Neural cell (in vitro differentiated cells): ENCODE results near the gene PRDM15. TPM values are rescaled to one million over a fixed set of nuclear protein-coding genes. Genes with fewer than 3 reads are reported as not detected.

Experiments
- H2AFZ ChIP-seq: fragments of 200-600, 300-800 bp; sonication (generic), shearing (Covaris generic); 2 replicates; pipeline ENCODE4 v1.6.0; 2014; ENCODE audit warnings: low read depth, mild to moderate bottlenecking, antibody characterized with exemption, low read length, moderate library complexity
- H3F3A ChIP-seq: fragments of 200-600 bp; shearing (Covaris generic); 2 replicates; pipeline ENCODE4 v1.6.1; 2016; ENCODE audit warnings: mild to moderate bottlenecking, moderate library complexity, mixed read lengths, antibody characterized with exemption, low read length; ENCODE audit not compliant: insufficient read depth, poor library complexity, severe bottlenecking
- H3K27ac ChIP-seq: fragments of 200-600, 300-800 bp; sonication (generic), shearing (Covaris generic); 2 replicates; pipeline ENCODE4 v1.5.1; 2014; ENCODE audit warnings: mild to moderate bottlenecking, low read length, moderate library complexity
- H3K27me3 ChIP-seq: fragments of 300-800, 200-600 bp; sonication (generic), shearing (Covaris generic); 2 replicates; pipeline ENCODE4 v1.6.0; 2014; ENCODE audit warnings: mild to moderate bottlenecking, low read depth, low read length, moderate library complexity; ENCODE audit not compliant: insufficient read depth
- H3K36me3 ChIP-seq: fragments of 300-800, 200-600 bp; sonication (generic), shearing (Covaris generic); 2 replicates; pipeline ENCODE4 v1.5.1; 2014; ENCODE audit warnings: mild to moderate bottlenecking, antibody characterized with exemption, low read length, moderate library complexity; ENCODE audit not compliant: insufficient read depth
- H3K4me2 ChIP-seq: fragments of 300-800, 200-600 bp; sonication (generic), shearing (Covaris generic); 2 replicates; pipeline ENCODE4 v1.6.0; 2014; ENCODE audit warnings: mild to moderate bottlenecking, low read length
- H3K4me3 ChIP-seq: fragments of 300-800, 200-600 bp; sonication (generic), shearing (Covaris generic); 2 replicates; pipeline ENCODE4 v1.5.1; 2014; ENCODE audit warnings: mild to moderate bottlenecking, low read length, moderate library complexity
- H3K79me2 ChIP-seq: fragments of 200-600 bp; shearing (Covaris generic); replicated peaks from 2 replicates; pipeline ENCODE4 v1.6.0; 2014; ENCODE audit warnings: mild to moderate bottlenecking, low read length, moderate library complexity; ENCODE audit not compliant: insufficient read depth
- H3K9ac ChIP-seq: fragments of 300-800, 200-600 bp; sonication (generic), shearing (Covaris generic); 2 replicates; pipeline ENCODE4 v1.6.1; 2016; ENCODE audit warnings: mild to moderate bottlenecking, low read length, mixed read lengths
- H3K9me2 ChIP-seq: fragments of 200-600 bp; shearing (Covaris generic); 2 replicates; pipeline ENCODE4 v1.6.1; 2016; ENCODE audit warnings: mild to moderate bottlenecking, low read length, mixed read lengths; ENCODE audit not compliant: insufficient read depth
- H3K9me3 ChIP-seq: fragments of 200-600, 300-800 bp; sonication (generic), shearing (Covaris generic); 2 replicates; pipeline ENCODE4 v1.6.1; 2016; ENCODE audit warnings: mild to moderate bottlenecking, mixed run types, low read length, moderate library complexity, mixed read lengths
- H4K20me1 ChIP-seq: fragments of 200-600 bp; shearing (Covaris generic); 2 replicates; pipeline ENCODE4 v1.6.1; 2016; ENCODE audit warnings: mild to moderate bottlenecking, mixed run types; ENCODE audit not compliant: insufficient read depth
- CTCF ChIP-seq: fragments of 450-650 bp; IDR thresholded peaks from 2 replicates; pipeline ENCODE4 v1.5.1; 2014; ENCODE audit warnings: antibody characterized with exemption, mild to moderate bottlenecking, moderate library complexity; ENCODE audit not compliant: poor library complexity, severe bottlenecking
- EP300 ChIP-seq: fragments of 450-650 bp; conservative IDR thresholded peaks from 2 replicates; pipeline ENCODE4 v1.6.1; 2014; ENCODE audit warnings: antibody characterized with exemption, mild to moderate bottlenecking, moderate library complexity; ENCODE audit not compliant: poor library complexity, severe bottlenecking
- RAD21 ChIP-seq: fragments of 450-650 bp; conservative IDR thresholded peaks from 2 replicates; pipeline ENCODE4 v1.6.1; 2014; ENCODE audit warnings: antibody characterized with exemption, mild to moderate bottlenecking, moderate library complexity
- REST ChIP-seq: IDR thresholded peaks from 2 replicates; pipeline ENCODE4 v1.6.1; 2012; ENCODE audit warnings: borderline replicate concordance
- SMC3 ChIP-seq: fragments of 450-650 bp; conservative IDR thresholded peaks from 2 replicates; pipeline ENCODE4 v1.6.1; 2014; ENCODE audit warnings: antibody characterized with exemption, mild to moderate bottlenecking, moderate library complexity; ENCODE audit not compliant: poor library complexity
- polyA plus RNA-seq: library from polyadenylated mRNA; depleted of rRNA; stranded (reverse); fragments of >200 nt; gene quantifications from 2 replicates; pipeline ENCODE4 v1.2.3, GENCODE V29; 2014

PRDM15 gene
- polyA plus RNA-seq, 1 donor from 2014 or later: 4.1 TPM

DNA sequence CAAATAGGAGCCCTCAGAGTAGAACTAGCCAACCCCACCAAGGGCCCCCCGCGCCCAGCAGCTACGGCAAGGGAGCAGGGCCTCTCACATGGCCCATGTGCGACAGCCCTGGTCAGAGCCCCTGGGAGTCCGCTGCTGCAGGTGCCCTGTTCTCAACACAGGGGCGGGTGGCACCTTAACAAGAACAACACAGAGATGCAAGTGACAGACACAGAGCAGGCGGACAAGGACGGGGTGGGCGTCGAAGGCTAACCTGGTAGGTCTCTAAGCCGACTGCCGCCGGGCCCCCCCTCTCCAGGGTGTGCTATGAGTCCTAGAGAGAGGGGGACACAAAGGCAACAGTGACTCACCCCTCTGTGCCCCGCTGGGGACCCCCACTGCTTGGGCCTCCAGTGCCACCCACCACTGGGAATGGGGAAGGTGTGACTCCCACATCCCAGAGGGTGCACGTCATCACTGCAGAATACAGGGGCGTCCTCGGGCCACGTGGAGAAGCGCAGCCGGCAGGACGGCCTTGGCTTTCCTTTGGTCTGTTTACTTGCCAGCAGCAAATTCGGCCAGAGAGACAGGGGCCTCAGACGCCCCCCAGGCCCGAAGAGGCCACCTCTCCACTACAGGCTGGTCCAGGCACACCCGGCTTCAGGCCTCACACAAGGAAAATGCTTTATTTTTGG is 44.8 kb downstream of the PRDM15 start:
- H3K4me3 ChIP-seq: no peak overlapping the region
- H3K9me2 ChIP-seq: no peaks in the 10 kb centered on the region
- no peaks in the 10 kb centered on the region for H3F3A ChIP-seq
- no peak overlapping the region for H3K4me2 ChIP-seq
- H3K79me2 ChIP-seq: no peaks in the 10 kb centered on the region
- H4K20me1 ChIP-seq: no peaks in the 10 kb centered on the region
- no peaks in the 10 kb centered on the region for H3K27me3 ChIP-seq
- no peak overlapping the region for H2AFZ ChIP-seq
- no peak overlapping the region for H3K9ac ChIP-seq
- no peaks in the 10 kb centered on the region for H3K9me3 ChIP-seq
- no peak overlapping the region for H3K27ac ChIP-seq
- TF ChIP-seq RAD21 (no peak), CTCF (no peak)
- H3K36me3 ChIP-seq: no peaks in the 10 kb centered on the region

DNA sequence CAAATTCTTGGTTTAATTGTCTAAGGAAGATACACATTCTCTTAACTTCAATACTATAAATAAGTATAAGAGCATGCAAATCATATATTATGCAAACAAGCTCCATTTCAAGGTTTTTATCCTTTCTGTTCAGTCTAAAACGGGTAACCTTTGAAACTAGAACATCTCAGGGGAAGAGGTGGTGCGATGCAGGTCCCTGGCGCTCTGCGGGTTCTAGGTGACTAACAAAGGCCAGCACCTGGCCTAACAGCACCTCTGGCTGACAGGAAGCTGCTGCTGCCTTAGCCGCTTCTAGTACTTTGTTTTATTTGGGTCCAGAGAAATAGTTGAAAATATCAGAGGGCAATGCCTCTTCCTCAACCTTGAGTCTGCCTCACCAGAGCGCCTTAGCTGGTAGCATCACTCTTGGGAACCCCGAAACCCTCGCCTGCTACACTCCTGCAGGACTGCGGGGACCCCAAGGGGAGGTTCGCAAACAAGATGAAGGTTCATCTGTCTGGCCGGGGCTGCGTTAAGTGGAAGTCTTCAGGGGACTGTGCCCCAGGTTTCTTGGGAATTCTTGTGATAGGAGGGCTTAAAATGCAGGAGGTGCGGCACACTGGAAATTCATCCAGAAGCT is 45.5 kb downstream of the PRDM15 start:
- Histone ChIP-seq H2AFZ (no peak overlapping the region), H3K27me3 (no peaks in the 10 kb centered on the region), H4K20me1 (no peaks in the 10 kb centered on the region), H3K27ac (no peak overlapping the region), H3F3A (no peaks in the 10 kb centered on the region), H3K4me2 (no peak overlapping the region), H3K36me3 (no peaks in the 10 kb centered on the region), H3K9me2 (no peaks in the 10 kb centered on the region), H3K79me2 (no peaks in the 10 kb centered on the region), H3K9me3 (no peaks in the 10 kb centered on the region), H3K9ac (no peak overlapping the region), H3K4me3 (no peak overlapping the region)
- TF ChIP-seq SMC3 (no peak), CTCF (no peak), EP300 (no peak), RAD21 (no peak), REST (no peak)
